Left ventricle myocardium inferior (tissue), 1 donor: Measurements from ENCODE around the gene PPP4R4. TPM values are rescaled to one million over a fixed set of nuclear protein-coding genes. Genes with fewer than 3 reads are reported as not detected.
"Not testable (repeated sequence)": the region's sequence is repeated elsewhere in the genome, so short reads cannot be mapped to it uniquely, and the experiment has no call there.

Experiments used
- DNase-seq: peaks from one replicate; pipeline ENCODE4 v3.0.0-alpha.2; 2020
- H3K27ac ChIP-seq: fragments of 200-600 bp; replicated peaks from 2 replicates; pipeline ENCODE4 v1.8.0; 2021
- H3K27me3 ChIP-seq: fragments of 200-600 bp; 2 replicates; pipeline ENCODE4 v1.8.0; 2021; ENCODE audit warnings: low read depth
- H3K36me3 ChIP-seq: fragments of 200-600 bp; 2 replicates; pipeline ENCODE4 v1.8.0; 2021
- H3K4me1 ChIP-seq: fragments of 200-600 bp; 2 replicates; pipeline ENCODE4 v1.8.0; 2021
- H3K4me3 ChIP-seq: fragments of 200-600 bp; 2 replicates; pipeline ENCODE4 v1.8.0; 2021; ENCODE audit warnings: mild to moderate bottlenecking, moderate library complexity
- H3K9me3 ChIP-seq: fragments of 200-600 bp; replicated peaks from 2 replicates; pipeline ENCODE4 v1.8.0; 2021
- CTCF ChIP-seq: fragments of 200-600 bp; IDR thresholded peaks from 2 replicates; pipeline ENCODE4 v1.8.0; 2021; ENCODE audit warnings: antibody characterized with exemption, mild to moderate bottlenecking, borderline replicate concordance
- intact Hi-C: fragments of 100-400 bp; cut with micrococcal nuclease; formaldehyde crosslinking; loops from one replicate; pipeline ENCODE4 v1.11.0; 2022
- total RNA-seq: library from RNA; stranded (reverse); fragmentation: NEBNext Ultra II Directional; extraction: Animal tissue kit (Norgen Biotek cat#: 25700); gene quantifications from one replicate; pipeline ENCODE4 v1.2.1, GENCODE V29; 2021
- donor health status: DM: no; HTN: yes; CAD: no; lungs with severe emphysema.

The PPP4R4 gene
- total RNA-seq, 1 donor from 2014 or later, result not detected

GRCh38 chr14:94196057-94196456 lies 21.9 kb downstream of the PPP4R4 start:
- TF ChIP-seq CTCF, result no peak
- no peaks in the 10 kb centered on the region for H3K36me3 ChIP-seq

GRCh38 chr14:94203473-94204210 lies 29.5 kb downstream of the PPP4R4 start:
- Histone ChIP-seq H3K27me3 (peaks cover 28% of the 10 kb centered on the region), H3K36me3 (no peaks in the 10 kb centered on the region), H3K4me3 (no peak overlapping the region), H3K9me3 (peaks cover 12% of the 10 kb centered on the region), H3K4me1 (no peaks in the 10 kb centered on the region), H3K27ac (no peak overlapping the region)
- no peak for TF ChIP-seq CTCF
- no peak for DNase-seq
- intact Hi-C loops, result no loop called here

More at GRCh38 chr14:94196057-94196456, 21.9 kb downstream of the PPP4R4 start:
- Histone ChIP-seq H3K4me3 (no peak overlapping the region), H3K27me3 (peaks cover 37% of the 10 kb centered on the region), H3K9me3 (peaks cover 32% of the 10 kb centered on the region), H3K27ac (no peak overlapping the region), H3K4me1 (no peaks in the 10 kb centered on the region)
- intact Hi-C loops, result no loop called here
- DNase-seq, result no peak

- H3K4me3 ChIP-seq, result no peak overlapping the region
- no peak overlapping the region for H3K27ac ChIP-seq
- peaks cover 12% of the 10 kb centered on the region for H3K9me3 ChIP-seq
- intact Hi-C loops, result no loop called here
- TF ChIP-seq CTCF, result no peak
- peaks cover 30% of the 10 kb centered on the region for H3K27me3 ChIP-seq
- DNase-seq, result no peak
- H3K36me3 ChIP-seq, result no peaks in the 10 kb centered on the region
- no peaks in the 10 kb centered on the region for H3K4me1 ChIP-seq
Measured at GRCh38 chr14:94213021-94213420, 38.9 kb downstream of the PPP4R4 start.

GRCh38 chr14:94213741-94214140 lies 39.6 kb downstream of the PPP4R4 start:
- intact Hi-C loops, result no loop called here
- Histone ChIP-seq H3K9me3 (peaks cover 12% of the 10 kb centered on the region), H3K4me1 (no peaks in the 10 kb centered on the region), H3K27ac (no peak overlapping the region), H3K4me3 (no peak overlapping the region), H3K36me3 (no peaks in the 10 kb centered on the region), H3K27me3 (peaks cover 27% of the 10 kb centered on the region)
- DNase-seq, result no peak
- TF ChIP-seq CTCF, result no peak

- intact Hi-C loops, result no loop called here
Measured at GRCh38 chr14:94217116-94217515, 43.0 kb downstream of the PPP4R4 start.

GRCh38 chr14:94218198-94218886 lies 44.2 kb downstream of the PPP4R4 start:
- intact Hi-C loops, DNase-seq, H3K4me3 ChIP-seq, H3K4me1 ChIP-seq, H3K27ac ChIP-seq, H3K36me3 ChIP-seq: not testable (repeated sequence)
- Histone ChIP-seq H3K9me3 (peaks cover 32% of the 10 kb centered on the region), H3K27me3 (peaks cover 19% of the 10 kb centered on the region)

More at GRCh38 chr14:94217116-94217515, 43.0 kb downstream of the PPP4R4 start:
- H3K27ac ChIP-seq, result no peak overlapping the region
- peaks cover 19% of the 10 kb centered on the region for H3K27me3 ChIP-seq
- H3K36me3 ChIP-seq, result no peaks in the 10 kb centered on the region
- no peak for DNase-seq
- no peak overlapping the region for H3K4me3 ChIP-seq
- H3K4me1 ChIP-seq, result no peaks in the 10 kb centered on the region
- no peak for TF ChIP-seq CTCF
- peaks cover 24% of the 10 kb centered on the region for H3K9me3 ChIP-seq
